GM12892 (cell line): ENCODE results near the gene POMT1.
"Not testable (repeated sequence)": the region's sequence is repeated elsewhere in the genome, so short reads cannot be mapped to it uniquely, and the experiment has no call there.

Experiments
- DNase-seq: peaks from one replicate; pipeline ENCODE4 v3.0.0; 2011; ENCODE audit not compliant: insufficient read length
- FAIRE-seq: peaks from 2 replicates; lab custom pipeline; 2011; peaks lifted over from hg19 to GRCh38; lab: Jason Lieb, UNC
- POLR2A ChIP-seq: IDR thresholded peaks from 2 replicates; pipeline ENCODE4 v1.6.1; 2011; ENCODE audit warnings: low read depth, low read length, control low read depth
- POLR2AphosphoS5 ChIP-seq: IDR thresholded peaks from 2 replicates; pipeline ENCODE4 v1.6.1; 2011; ENCODE audit warnings: low read depth, low read length, control low read depth
- TAF1 ChIP-seq: IDR thresholded peaks from 2 replicates; pipeline ENCODE4 v1.6.1; 2011; ENCODE audit warnings: low read depth, mild to moderate bottlenecking, control low read depth, low read length, borderline replicate concordance

The POMT1 gene

DNA sequence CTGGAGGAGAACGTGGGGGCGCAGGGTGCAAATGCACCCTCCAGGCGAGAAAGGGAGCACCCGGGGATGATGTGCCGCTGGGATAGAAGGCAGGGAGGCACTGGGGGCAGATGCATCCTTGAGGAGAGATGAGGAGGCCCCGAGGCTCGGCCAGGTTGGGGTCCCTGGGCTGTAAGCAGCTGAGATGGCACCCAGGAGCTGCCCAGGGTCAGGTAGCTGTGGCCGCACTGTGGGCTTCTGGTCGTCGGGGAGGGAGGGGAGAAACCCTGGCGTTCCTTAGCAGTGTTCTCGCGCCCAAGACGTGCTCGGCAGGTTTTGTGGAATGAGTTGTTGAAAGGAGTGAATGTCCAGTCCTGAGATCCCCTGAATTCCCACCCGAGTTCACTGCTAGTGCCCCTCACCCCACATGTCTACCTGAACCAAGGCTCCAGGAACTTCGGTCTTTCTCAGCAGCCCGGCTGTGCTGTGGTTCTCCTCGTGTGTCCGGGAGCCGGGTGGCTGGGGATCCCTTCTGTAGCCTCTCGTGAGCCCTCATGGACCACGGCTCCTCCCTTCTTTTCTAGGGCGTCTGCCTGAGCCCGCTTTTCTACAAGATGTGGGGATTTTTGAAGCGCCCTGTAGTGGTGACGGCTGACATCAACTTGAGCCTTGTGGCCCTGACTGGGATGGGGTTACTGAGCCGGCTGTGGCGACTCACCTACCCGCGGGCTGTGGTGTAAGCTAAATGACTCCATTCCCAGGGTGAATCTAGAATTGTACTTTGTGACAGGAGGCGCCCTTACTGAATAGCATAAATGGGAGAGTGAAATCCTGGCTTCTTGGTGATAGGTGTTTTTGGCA lies 1.1 kb downstream of the POMT1 start:
- DNase-seq (peak; percentile 51), FAIRE-seq (no peak)
- TF ChIP-seq TAF1 (no peak), POLR2A (no peak), POLR2AphosphoS5 (no peak)

DNA sequence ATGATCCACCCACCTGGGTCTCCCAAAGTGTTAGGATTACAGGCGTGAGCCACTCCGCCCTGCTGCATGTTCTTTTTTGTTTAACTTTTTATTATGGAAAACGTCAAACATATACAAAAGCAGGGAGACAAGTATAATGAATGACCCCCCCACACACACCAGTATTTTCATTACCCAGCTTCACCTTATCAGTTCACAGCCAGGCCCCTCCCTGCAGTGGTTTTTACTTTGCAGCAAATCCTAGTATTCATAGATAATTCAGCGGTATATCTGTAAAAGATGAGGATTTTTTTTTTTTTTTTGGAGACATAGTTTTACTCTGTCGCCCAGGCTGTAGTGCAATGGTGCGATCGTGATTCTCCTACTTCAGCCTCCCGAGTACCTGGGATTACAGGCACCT lies 2.3 kb downstream of the POMT1 start:
- FAIRE-seq (no peak), DNase-seq (no peak)
- TF ChIP-seq POLR2AphosphoS5, result no peak
- TF ChIP-seq POLR2A, result no peak
- no peak for TF ChIP-seq TAF1

- DNase-seq, result no peak
- no peak for TF ChIP-seq POLR2A
- no peak for TF ChIP-seq TAF1
- no peak for TF ChIP-seq POLR2AphosphoS5
- FAIRE-seq, result no peak
Observed at GRCh38 chr9:131511416-131511815, 8.7 kb downstream of the POMT1 start.

GRCh38 chr9:131511880-131512279 lies 9.2 kb downstream of the POMT1 start:
- FAIRE-seq (no peak), DNase-seq (no peak)
- TF ChIP-seq POLR2AphosphoS5, result no peak
- TF ChIP-seq TAF1, result no peak

DNA sequence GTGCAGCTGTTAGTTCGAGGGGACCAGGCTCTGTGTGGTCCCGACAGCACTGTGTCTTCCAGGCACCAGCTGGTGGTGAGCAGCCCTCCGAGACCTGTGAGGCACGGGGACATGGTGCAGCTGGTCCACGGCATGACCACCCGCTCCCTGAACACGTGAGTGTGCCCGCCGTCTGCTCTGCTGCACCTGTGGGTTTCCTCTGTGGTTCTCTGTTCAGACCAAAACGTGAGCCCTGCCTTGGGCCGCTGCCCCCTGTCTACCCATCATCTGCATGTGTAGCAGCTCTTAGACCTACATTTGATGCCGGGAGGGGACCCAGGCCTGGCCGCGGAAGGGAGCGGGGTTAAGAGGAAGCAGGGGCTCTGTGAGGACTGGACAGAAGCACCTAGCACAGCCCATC lies 10.5 kb downstream of the POMT1 start:
- DNase-seq, result no peak
- TF ChIP-seq POLR2A (no peak), POLR2AphosphoS5 (no peak), TAF1 (no peak)
- FAIRE-seq, result no peak

- FAIRE-seq, DNase-seq: not testable (repeated sequence)
Observed at GRCh38 chr9:131515559-131516031, 12.9 kb downstream of the POMT1 start.

DNA sequence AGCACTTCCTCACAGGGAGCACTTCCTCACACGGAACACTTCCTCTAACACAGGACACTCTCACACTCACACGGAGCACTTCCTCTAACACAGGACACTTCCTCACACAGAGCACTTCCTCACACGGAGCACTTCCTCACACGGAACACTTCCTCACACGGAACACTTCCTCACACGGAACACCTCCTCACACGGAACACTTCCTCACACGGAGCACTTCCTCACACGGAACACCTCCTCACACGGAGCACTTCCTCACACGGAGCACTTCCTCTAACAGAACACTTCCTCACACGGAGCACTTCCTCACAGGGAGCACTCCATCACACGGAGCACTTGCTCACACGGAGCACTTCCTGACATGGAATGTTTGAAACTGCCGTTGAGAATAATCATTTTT lies 13.4 kb downstream of the POMT1 start:
- FAIRE-seq (peak; percentile 81), DNase-seq (no peak)
- TF ChIP-seq POLR2AphosphoS5 (no peak), TAF1 (no peak), POLR2A (no peak)

DNA sequence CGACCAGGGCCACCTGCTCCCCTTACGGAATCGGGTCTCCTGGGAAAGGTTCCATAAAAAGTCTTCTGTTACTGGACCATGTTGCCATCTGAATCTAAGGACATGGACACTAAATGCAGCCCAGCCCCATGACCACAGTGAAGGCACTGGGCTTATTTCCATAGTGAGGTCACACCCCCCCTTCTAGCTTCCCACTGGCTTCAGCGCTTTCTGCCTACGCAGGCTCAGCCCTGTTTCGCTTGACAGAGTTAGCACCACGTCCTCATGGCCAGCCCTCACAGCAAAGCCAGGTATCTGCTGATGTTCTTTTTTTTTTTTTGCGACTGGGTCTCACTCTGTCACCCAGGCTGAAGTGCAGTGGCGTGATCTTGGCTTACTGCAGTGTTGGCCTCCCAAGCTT lies 14.2 kb downstream of the POMT1 start:
- TF ChIP-seq POLR2AphosphoS5, result no peak
- no peak for TF ChIP-seq POLR2A
- no peak for TF ChIP-seq TAF1
- FAIRE-seq, result no peak
- DNase-seq, result no peak

DNA sequence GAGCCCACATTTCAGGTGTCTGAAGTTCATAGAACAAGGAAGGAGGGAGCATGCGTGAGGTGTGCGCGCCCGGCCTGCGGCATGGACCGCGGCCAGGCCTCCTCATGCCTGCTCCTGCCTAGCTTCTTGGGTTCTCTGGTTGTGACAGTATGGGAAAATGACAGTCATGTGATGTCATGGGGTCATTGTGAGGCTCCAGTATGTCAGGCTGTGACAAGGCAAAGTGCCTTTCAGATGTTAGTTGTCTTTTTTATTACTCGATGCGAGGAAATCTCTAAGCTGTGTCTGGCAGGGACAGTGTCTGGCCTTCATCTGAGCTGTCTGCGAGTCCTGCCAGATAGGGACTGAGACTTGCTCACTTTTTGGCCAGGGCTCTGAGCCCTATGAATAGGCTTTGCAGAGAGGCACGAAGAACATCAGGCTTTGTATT lies 15.1 kb downstream of the POMT1 start:
- DNase-seq (no peak), FAIRE-seq (no peak)
- no peak for TF ChIP-seq TAF1
- no peak for TF ChIP-seq POLR2A
- TF ChIP-seq POLR2AphosphoS5, result no peak

DNA sequence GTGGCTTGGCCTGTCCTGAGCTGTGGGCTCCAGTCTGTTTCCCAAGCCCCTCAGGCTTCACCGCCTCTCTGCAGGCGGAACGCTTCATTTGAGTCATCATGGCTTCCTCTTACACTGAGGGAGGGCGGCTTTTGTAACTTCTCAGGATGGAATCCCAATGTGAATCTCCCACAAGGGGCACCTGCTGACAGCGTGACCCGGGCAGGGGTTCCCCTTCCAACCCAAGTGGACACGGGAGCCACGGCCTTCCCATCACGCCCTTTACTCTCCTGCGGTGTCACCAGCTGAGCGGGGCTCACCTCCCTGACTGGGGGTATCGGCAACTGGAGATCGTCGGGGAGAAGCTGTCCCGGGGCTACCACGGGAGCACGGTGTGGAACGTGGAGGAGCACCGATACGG lies 15.8 kb downstream of the POMT1 start:
- FAIRE-seq (no peak), DNase-seq (no peak)
- no peak for TF ChIP-seq TAF1
- no peak for TF ChIP-seq POLR2A
- no peak for TF ChIP-seq POLR2AphosphoS5

GRCh38 chr9:131520503-131520902 lies 17.8 kb downstream of the POMT1 start:
- FAIRE-seq, result no peak
- TF ChIP-seq POLR2A (no peak), TAF1 (no peak), POLR2AphosphoS5 (no peak)
- DNase-seq, result no peak

DNA sequence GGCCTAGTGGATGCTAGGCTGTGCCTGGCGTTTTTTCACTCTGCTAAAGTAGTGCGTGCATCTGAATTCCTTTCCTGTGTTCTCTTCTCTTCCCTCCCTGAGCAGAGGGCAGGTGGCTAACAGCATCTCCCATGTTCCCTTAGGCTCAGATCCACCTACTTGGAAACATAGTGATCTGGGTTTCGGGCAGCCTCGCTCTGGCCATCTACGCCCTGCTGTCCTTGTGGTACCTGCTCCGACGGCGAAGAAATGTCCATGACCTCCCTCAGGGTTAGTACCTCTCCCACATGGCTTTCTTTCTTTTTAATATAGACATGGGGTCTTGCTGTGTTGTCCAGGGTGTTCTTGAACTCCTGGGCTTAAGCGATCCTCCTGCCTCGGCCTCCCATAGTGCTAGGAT lies 18.5 kb downstream of the POMT1 start:
- TF ChIP-seq TAF1 (no peak), POLR2A (no peak), POLR2AphosphoS5 (no peak)
- FAIRE-seq, result no peak
- DNase-seq, result no peak

DNA sequence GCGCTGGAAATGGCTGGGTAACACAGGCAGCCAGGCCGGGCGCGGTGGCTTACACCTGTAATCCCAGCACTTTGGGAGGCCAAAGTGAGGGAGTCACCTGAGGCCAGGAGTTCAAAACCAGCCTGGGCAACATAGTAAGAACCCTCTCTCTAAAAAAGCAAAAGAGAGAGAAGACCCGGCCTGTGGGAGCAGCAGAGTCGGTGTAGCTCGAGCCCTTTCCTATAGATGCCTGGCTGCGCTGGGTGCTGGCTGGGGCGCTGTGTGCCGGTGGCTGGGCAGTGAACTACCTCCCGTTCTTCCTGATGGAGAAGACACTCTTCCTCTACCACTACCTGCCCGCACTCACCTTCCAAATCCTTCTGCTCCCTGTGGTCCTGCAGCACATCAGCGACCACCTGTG lies 19.1 kb downstream of the POMT1 start:
- TF ChIP-seq TAF1, result no peak
- TF ChIP-seq POLR2AphosphoS5, result no peak
- TF ChIP-seq POLR2A, result no peak
- FAIRE-seq (no peak), DNase-seq (no peak)
